HG03571 (cell line): ENCODE measurements around the gene RYK.
A peak's percentile ranks its signal among the peaks of the same experiment; 100 is the strongest.
"Not testable (repeated sequence)": the region's sequence is repeated elsewhere in the genome, so short reads cannot be mapped to it uniquely, and the experiment has no call there.

Experiments used
- ATAC-seq: cut with Tn5 transposase; IDR thresholded peaks from one replicate; pipeline ENCODE4 v1.9.1; 2021; ENCODE audit not compliant: unreplicated experiment

RYK gene

GRCh38 chr3:134255404-134255803, 4.7 kb upstream of the RYK start:
- no peak for ATAC-seq

DNA sequence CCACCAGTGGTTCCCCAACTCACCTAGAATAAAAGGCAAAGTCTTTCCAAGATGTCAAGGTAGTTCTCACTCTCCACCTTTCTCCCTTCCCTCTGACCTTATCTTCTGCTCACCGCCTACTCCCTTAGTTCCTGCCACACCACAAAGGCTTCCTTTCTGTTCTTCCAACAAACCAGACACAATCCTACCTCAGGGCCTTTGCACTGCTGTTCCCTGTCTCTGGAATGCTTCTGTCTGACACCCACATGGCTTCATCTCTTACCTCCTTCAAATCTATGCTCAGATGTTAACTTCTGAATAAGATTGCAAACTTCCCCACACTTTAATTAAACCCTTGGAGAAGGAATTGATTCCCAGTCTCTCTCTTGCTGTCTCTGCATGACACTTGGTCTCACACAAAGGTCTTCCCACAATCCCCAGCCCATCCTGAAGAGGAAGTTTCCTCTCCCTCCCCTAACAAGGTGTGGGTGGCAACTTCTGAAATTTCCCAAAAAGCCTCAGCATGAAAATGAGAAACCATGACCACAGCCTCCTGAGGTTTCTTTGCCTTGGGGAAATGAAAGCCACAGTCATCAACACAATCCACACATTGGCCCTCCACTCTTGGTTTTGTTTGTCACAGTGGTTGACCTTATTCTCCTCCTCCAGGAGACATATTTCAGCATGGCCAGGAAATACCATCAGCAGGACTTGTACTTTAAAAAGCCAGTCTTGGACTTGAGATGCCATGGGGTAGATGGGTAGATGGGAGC, 3.0 kb upstream of the RYK start:
- no peak for ATAC-seq

DNA sequence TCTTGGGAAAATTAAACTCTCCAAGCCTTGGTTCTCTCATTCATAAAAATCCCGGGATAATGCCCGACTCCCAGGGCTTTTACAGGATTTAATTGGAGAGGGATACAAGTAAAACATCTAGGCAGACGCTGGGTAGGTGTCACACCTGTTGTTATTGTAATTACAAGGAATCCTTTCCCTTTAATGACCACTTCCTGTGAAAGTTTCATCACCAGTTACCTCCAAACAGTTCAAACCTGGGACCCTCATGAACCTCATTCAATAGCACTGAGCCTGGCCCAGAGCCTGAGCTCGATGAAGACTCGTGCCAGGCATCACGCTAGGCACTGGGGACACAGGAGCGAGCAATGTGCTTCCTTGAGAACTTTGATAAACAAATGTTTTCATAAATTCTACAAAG, 2.1 kb upstream of the RYK start:
- ATAC-seq: no peak

DNA sequence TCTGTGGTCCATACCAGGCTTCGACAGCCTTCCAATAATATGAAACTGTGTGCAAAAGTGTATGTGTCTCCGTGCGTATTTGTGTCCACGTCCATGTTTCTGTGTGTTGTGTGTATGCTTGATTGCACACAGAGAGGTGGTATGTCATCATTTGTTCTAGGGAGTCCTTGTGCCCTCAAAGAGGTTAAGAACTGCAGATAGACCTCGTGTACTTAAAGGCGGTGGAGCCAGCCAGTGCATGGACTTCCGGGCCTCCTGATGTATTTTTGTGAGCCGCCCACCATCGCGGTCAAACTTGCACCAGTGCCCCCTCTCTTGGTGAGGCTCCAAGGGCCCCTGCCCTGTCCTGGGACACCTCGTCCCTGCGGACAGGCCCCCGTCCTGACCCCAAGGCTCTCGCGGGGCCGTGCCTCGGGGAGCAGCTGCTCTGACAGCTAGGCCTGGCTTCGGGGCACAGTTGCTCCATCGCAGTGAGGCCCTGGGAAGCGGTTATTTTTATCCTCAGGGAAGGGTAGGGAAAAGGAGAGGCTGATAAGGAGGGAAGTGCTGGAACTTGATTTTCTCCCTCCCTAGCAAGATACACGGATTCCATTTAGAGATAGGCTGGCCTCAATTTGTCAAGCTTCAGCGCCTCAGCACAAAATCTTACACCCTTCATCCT, 1.2 kb upstream of the RYK start:
- no peak for ATAC-seq

GRCh38 chr3:134249935-134250716, 533 bp downstream of the RYK start:
- ATAC-seq: peak; percentile 45

- no peak for ATAC-seq
Observed at GRCh38 chr3:134249296-134249841, 1.3 kb downstream of the RYK start.

GRCh38 chr3:134244921-134245320, 5.7 kb downstream of the RYK start:
- no peak for ATAC-seq

DNA sequence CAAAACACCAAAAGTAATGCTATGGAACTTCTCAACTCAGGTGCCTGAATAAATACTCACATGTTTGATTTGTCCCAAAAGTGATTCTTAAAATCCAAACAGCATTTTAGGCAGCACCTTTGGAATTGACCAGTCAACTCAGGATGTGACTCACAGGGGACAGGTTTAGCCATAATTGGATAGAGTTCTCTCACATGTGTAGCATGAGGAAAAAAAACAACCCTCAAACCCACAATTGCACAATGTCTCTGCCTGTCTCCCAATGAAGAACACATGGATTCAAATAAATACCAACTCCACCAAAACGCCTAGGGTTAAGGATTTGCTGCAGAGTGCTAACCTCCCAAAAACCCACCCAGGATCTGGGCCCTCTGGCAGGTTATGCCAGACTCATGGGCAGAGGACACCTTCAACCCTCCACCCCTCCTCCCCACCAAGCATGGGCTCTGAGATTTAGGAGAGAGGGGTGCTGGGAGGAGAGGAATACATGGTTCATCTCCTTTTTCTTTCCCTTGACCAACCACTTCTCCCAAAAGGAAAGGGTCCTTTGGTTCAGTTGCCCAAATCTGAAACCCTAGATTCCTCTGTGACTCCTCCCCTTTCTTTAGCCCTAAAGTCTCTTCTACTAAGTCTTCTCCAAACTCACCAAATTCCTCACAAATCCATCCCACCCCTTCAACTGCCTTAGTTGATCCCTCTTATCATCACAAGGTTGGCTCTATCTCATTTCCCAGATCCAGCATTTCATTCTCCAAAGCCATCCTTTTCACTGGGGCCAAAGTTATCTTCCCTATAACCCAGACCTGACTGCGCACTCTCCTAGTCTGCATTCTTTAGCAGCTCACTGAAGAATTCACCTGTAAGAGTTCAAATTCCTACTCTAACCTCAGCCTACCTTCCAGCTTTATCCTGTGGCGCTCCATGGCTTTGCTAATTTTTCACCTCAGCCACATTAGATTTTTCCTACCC, 7.7 kb downstream of the RYK start:
- no peak for ATAC-seq

GRCh38 chr3:134239538-134239937, 11.1 kb downstream of the RYK start:
- peak; percentile 50 for ATAC-seq

GRCh38 chr3:134237454-134238145, 13.1 kb downstream of the RYK start:
- no peak for ATAC-seq

GRCh38 chr3:134236505-134237170, 14.0 kb downstream of the RYK start:
- peak; percentile 67 for ATAC-seq

- ATAC-seq: no peak
Observed at GRCh38 chr3:134235577-134236076, 15.0 kb downstream of the RYK start.

GRCh38 chr3:134232951-134233350, 17.7 kb downstream of the RYK start:
- no peak for ATAC-seq

DNA sequence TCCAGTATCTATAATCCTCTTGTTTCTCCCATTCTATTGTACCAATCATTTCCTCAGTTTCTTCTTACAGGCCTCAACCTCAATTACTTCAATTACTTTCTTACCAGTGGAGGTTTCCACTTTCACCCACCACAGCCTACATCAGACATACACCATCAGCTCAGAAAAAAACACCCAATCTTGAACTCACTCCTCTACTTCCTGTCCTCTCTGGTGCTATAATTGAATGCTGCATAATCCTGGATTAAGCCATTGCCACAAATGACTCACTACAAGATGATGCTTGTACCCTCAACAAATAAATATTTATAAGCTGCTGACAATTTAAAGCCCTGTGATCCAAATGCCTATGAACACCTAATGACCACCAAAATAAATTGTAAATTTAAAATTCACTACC, 18.5 kb downstream of the RYK start:
- no peak for ATAC-seq

- ATAC-seq: no peak
Observed at GRCh38 chr3:134231131-134231530, 19.5 kb downstream of the RYK start.

DNA sequence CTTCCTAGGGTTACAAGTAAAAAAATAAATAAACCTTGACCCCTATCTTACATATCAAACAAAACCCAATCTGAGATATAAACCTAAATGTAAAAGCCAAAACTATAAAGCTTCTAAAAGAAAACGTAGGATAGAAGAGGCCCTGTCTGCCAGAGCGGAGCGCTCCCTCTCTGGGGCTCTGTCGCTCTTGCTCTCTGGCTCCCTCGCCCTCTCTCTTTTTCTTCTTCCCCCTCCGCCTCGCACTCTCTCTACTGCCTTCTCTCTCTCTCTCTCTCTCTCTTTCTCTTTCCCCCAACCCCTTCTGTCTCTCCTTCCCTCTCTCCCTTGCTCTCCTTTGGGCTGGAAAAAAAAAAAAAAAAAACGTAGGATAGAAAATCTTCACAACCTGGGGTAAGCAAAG, 21.6 kb downstream of the RYK start:
- ATAC-seq: no peak

GRCh38 chr3:134228479-134228878, 22.2 kb downstream of the RYK start:
- ATAC-seq: no peak

GRCh38 chr3:134228035-134228434, 22.6 kb downstream of the RYK start:
- no peak for ATAC-seq

DNA sequence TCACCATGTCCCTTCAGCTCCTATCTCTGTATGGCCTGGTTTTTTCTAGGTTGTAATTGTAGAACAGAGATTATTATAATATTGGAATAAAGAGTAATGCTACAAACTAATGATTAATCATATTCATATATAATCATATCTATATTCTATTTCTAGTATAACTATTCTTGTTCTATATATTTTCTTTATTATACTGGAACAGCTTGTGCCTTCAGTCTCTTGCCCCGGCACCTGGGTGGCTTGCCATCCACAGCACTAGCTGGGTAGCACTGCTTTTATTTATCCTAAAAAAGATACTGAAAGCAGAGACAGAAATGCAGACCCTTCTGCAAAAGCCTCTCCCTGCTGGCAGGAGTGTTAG, 25.9 kb downstream of the RYK start:
- not testable (repeated sequence) for ATAC-seq
